A549 (cell line): Measurements from ENCODE around the gene HELZ2.

Experiments used
- FOXS1 ChIP-seq: fragments of 250-450 bp; sonication (Bioruptor Pico); IDR thresholded peaks from 2 replicates; pipeline ENCODE4 v1.5.0; 2020; ENCODE audit warnings: mild to moderate bottlenecking, moderate library complexity
- MAFK ChIP-seq: fragments of 450-650 bp; IDR thresholded peaks from 2 replicates; pipeline ENCODE4 v1.6.1; 2014; ENCODE audit not compliant: partially characterized antibody
- PBX3 ChIP-seq: IDR thresholded peaks from 2 replicates; pipeline ENCODE4 v1.6.1; 2012
- POLR2A ChIP-seq: IDR thresholded peaks from 2 replicates; pipeline ENCODE4 v1.6.1; 2012; ENCODE audit warnings: mild to moderate bottlenecking, low read length
- ZC3H11A ChIP-seq: fragments of 450-650 bp; IDR thresholded peaks from 2 replicates; pipeline ENCODE4 v1.6.1; 2014; ENCODE audit warnings: antibody characterized with exemption, mild to moderate bottlenecking
- ZFP36 ChIP-seq: fragments of 450-650 bp; IDR thresholded peaks from 2 replicates; pipeline ENCODE4 v1.6.1; 2014; ENCODE audit warnings: borderline replicate concordance; ENCODE audit not compliant: partially characterized antibody
- TF ChIP-seq, protein P1 (sequence below): fragments of >200 bp; sonication (Bioruptor Twin); formaldehyde crosslinking; IDR thresholded peaks from 3 replicates; pipeline ENCODE4 v1.5.1; 2016

DNA sequence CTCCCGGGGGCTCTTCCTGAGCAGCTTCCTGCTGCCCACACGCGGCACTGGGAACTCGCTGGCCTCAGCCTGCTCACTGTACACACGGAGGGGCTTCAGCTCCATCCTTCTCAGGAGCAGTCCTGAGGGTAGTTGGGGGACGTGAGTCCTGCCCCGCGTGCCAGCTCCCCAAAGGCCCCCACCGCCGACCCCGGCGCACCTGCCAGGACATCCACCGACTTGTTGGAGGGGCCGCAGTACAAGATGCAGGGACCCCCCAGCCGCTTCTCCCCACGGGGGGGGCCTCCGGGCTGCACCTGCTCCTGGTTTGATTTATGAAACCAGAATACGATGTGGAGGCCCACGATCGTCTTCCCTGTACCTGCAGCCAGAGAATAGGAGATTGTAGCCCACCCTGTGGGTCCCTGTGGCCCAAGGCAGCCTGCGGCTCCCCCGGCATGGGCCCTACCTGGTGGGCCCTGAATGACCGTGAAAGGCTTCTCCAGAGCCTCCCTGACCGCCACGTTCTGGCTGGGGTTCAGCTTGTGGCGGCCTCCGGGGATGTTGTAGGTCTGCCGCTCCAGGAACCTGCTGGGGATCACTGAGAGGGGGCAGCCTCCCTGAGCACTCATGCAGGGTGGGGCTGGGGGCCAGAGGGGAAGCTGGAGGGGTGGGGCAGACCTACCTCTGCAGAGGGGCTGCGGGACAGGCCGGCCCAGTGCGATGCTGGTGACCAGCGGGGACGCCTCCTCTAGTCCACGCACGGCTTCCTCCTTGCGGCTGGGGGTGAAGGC, 12.2 kb downstream of the HELZ2 start:
- TF ChIP-seq ZFP36 = no peak
- TF ChIP-seq, protein P1, sequence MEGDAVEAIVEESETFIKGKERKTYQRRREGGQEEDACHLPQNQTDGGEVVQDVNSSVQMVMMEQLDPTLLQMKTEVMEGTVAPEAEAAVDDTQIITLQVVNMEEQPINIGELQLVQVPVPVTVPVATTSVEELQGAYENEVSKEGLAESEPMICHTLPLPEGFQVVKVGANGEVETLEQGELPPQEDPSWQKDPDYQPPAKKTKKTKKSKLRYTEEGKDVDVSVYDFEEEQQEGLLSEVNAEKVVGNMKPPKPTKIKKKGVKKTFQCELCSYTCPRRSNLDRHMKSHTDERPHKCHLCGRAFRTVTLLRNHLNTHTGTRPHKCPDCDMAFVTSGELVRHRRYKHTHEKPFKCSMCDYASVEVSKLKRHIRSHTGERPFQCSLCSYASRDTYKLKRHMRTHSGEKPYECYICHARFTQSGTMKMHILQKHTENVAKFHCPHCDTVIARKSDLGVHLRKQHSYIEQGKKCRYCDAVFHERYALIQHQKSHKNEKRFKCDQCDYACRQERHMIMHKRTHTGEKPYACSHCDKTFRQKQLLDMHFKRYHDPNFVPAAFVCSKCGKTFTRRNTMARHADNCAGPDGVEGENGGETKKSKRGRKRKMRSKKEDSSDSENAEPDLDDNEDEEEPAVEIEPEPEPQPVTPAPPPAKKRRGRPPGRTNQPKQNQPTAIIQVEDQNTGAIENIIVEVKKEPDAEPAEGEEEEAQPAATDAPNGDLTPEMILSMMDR = no peak
- no peak for TF ChIP-seq FOXS1
- no peak for TF ChIP-seq MAFK
- TF ChIP-seq PBX3 = no peak
- TF ChIP-seq ZC3H11A = no peak
- no peak for TF ChIP-seq POLR2A
